ENCODE results near the gene COG3.

Gene COG3

GRCh38 chr13:45510672-45511071 is 45.9 kb downstream of the COG3 start:
- no peak for DNase-seq

- DNase-seq: no peak
Observed at GRCh38 chr13:45511310-45512097, 46.8 kb downstream of the COG3 start.

- DNase-seq: no peak
Observed at GRCh38 chr13:45512098-45512496, 47.4 kb downstream of the COG3 start.

- DNase-seq: no peak
Observed at GRCh38 chr13:45516757-45517156, 52.0 kb downstream of the COG3 start.

GRCh38 chr13:45518525-45519245 is 53.9 kb downstream of the COG3 start:
- DNase-seq: no peak

GRCh38 chr13:45519493-45519892 is 54.8 kb downstream of the COG3 start:
- no peak for DNase-seq

GRCh38 chr13:45521297-45521696 is 56.6 kb downstream of the COG3 start:
- no peak for DNase-seq

- no peak for DNase-seq
Observed at GRCh38 chr13:45522571-45522970, 57.8 kb downstream of the COG3 start.

- no peak for DNase-seq
Observed at GRCh38 chr13:45527699-45528462, 63.1 kb downstream of the COG3 start.

GRCh38 chr13:45529758-45530157 is 65.0 kb downstream of the COG3 start:
- no peak for DNase-seq

GRCh38 chr13:45534604-45535003 is 69.9 kb downstream of the COG3 start:
- DNase-seq: no peak

GRCh38 chr13:45536224-45536623 is 71.5 kb downstream of the COG3 start:
- DNase-seq: no peak

- DNase-seq: no peak
Observed at GRCh38 chr13:45537516-45537915, 72.8 kb downstream of the COG3 start.

- no peak for DNase-seq
Observed at GRCh38 chr13:45538382-45538781, 73.6 kb downstream of the COG3 start.

GRCh38 chr13:45540195-45540594 is 75.5 kb downstream of the COG3 start:
- DNase-seq: no peak

- no peak for DNase-seq
Observed at GRCh38 chr13:45540864-45541263, 76.1 kb downstream of the COG3 start.

- no peak for DNase-seq
Observed at GRCh38 chr13:45541806-45542205, 77.1 kb downstream of the COG3 start.

GRCh38 chr13:45542391-45542790 is 77.7 kb downstream of the COG3 start:
- DNase-seq: no peak

- no peak for DNase-seq
Observed at GRCh38 chr13:45542878-45543277, 78.1 kb downstream of the COG3 start.

- no peak for DNase-seq
Observed at GRCh38 chr13:45544520-45544919, 79.8 kb downstream of the COG3 start.

- no peak for DNase-seq
Observed at GRCh38 chr13:45545686-45546409, 81.1 kb downstream of the COG3 start.

- no peak for DNase-seq
Observed at GRCh38 chr13:45546410-45546765, 81.6 kb downstream of the COG3 start.

GRCh38 chr13:45548281-45548680 is 83.5 kb downstream of the COG3 start:
- no peak for DNase-seq

All from activated CD8-positive, alpha-beta memory T cell treated with anti-CD3 and anti-CD28 coated beads, Interleukin-2, amount 50 U/mL, for 48 hours (primary cell).